Karpas-422 (cell line): ENCODE results near the gene COL24A1. TPM values are rescaled to one million over a fixed set of nuclear protein-coding genes. Genes with fewer than 3 reads are reported as not detected.
"Not testable (repeated sequence)": the region's sequence is repeated elsewhere in the genome, so short reads cannot be mapped to it uniquely, and the experiment has no call there.

ENCODE experiments used
- DNase-seq: peaks from one replicate; pipeline ENCODE4 v3.0.0-alpha.2; 2015
- H2AFZ ChIP-seq: fragments of 200-600 bp; sonication (generic); 2 replicates; pipeline ENCODE4 v1.6.1; 2014; ENCODE audit warnings: antibody characterized with exemption, low read length, mixed read lengths
- H3K27ac ChIP-seq: fragments of 200-600 bp; sonication (generic); 2 replicates; pipeline ENCODE4 v1.5.1; 2014; ENCODE audit warnings: mild to moderate bottlenecking, low read length, moderate library complexity
- H3K27me3 ChIP-seq: fragments of 200-600 bp; sonication (generic); 2 replicates; pipeline ENCODE4 v1.6.1; 2014; ENCODE audit warnings: low read length, mixed read lengths
- H3K36me3 ChIP-seq: fragments of 200-600 bp; sonication (generic); 2 replicates; pipeline ENCODE4 v1.6.1; 2014; ENCODE audit warnings: low read length, mixed read lengths; ENCODE audit not compliant: insufficient read depth
- H3K4me1 ChIP-seq: fragments of 200-600 bp; sonication (generic); 2 replicates; pipeline ENCODE4 v1.6.1; 2014; ENCODE audit warnings: mild to moderate bottlenecking, low read length, mixed read lengths
- H3K4me2 ChIP-seq: fragments of 200-600 bp; sonication (generic); 2 replicates; pipeline ENCODE4 v1.6.1; 2014; ENCODE audit warnings: low read length, low read depth, mild to moderate bottlenecking; ENCODE audit not compliant: poor library complexity, severe bottlenecking
- H3K4me3 ChIP-seq: fragments of 200-600 bp; sonication (generic); 2 replicates; pipeline ENCODE4 v1.5.1; 2014; ENCODE audit warnings: mild to moderate bottlenecking, antibody characterized with exemption, low read length, mixed read lengths
- H3K79me2 ChIP-seq: fragments of 200-600 bp; sonication (generic); 2 replicates; pipeline ENCODE4 v1.6.1; 2014; ENCODE audit warnings: mild to moderate bottlenecking, low read length, mixed read lengths
- H3K9ac ChIP-seq: fragments of 200-600 bp; sonication (generic); 2 replicates; pipeline ENCODE4 v1.6.0; 2014; ENCODE audit warnings: low read length
- H3K9me2 ChIP-seq: fragments of 200-600 bp; sonication (generic), shearing (Covaris generic); replicated peaks from 2 replicates; pipeline ENCODE4 v1.6.0; 2014; ENCODE audit warnings: mild to moderate bottlenecking, low read length, moderate library complexity; ENCODE audit not compliant: insufficient read depth
- H3K9me3 ChIP-seq: fragments of 300-700, 200-600 bp; sonication (generic); 2 replicates; pipeline ENCODE4 v1.6.1; 2014; ENCODE audit warnings: low read length, mixed read lengths
- H4K20me1 ChIP-seq: fragments of 200-600 bp; sonication (generic); 2 replicates; pipeline ENCODE4 v1.6.1; 2014; ENCODE audit warnings: mild to moderate bottlenecking, antibody characterized with exemption, low read length, low read depth; ENCODE audit not compliant: insufficient read depth
- total RNA-seq: library from RNA; depleted of rRNA; stranded (reverse); fragments of >200 nt; shearing (Covaris generic); gene quantifications from 2 replicates; pipeline ENCODE4 v1.2.3, GENCODE V29; 2014; ENCODE audit warnings: low replicate concordance

Gene COL24A1
- total RNA-seq, 1 experiment from 2014 or later, result not detected

- not testable (repeated sequence) for DNase-seq, H3K27me3 ChIP-seq, H3K9ac ChIP-seq, H3K4me3 ChIP-seq, H3K79me2 ChIP-seq, H3K27ac ChIP-seq, H3K9me3 ChIP-seq, H3K9me2 ChIP-seq, H3K4me2 ChIP-seq, H2AFZ ChIP-seq, H4K20me1 ChIP-seq, H3K36me3 ChIP-seq, H3K4me1 ChIP-seq
Observed at GRCh38 chr1:85777021-85777420, 379.6 kb downstream of the COL24A1 start.

- H2AFZ ChIP-seq, result no peak overlapping the region
Observed at GRCh38 chr1:85762804-85763203, 393.8 kb downstream of the COL24A1 start.

GRCh38 chr1:85756864-85757263 is 399.7 kb downstream of the COL24A1 start:
- no peak for DNase-seq
- no peaks in the 10 kb centered on the region for H3K4me1 ChIP-seq
- H3K9me3 ChIP-seq, result no peaks in the 10 kb centered on the region

More at GRCh38 chr1:85762804-85763203, 393.8 kb downstream of the COL24A1 start:
- Histone ChIP-seq H3K36me3 (no peaks in the 10 kb centered on the region), H3K4me2 (no peak overlapping the region), H3K4me1 (peaks cover 3% of the 10 kb centered on the region), H3K9me2 (no peaks in the 10 kb centered on the region), H3K9me3 (no peaks in the 10 kb centered on the region), H3K27me3 (no peaks in the 10 kb centered on the region), H3K9ac (no peak overlapping the region), H3K4me3 (no peak overlapping the region), H3K27ac (no peak overlapping the region), H3K79me2 (no peaks in the 10 kb centered on the region), H4K20me1 (no peaks in the 10 kb centered on the region)
- no peak for DNase-seq

GRCh38 chr1:85748120-85748519 is 408.5 kb downstream of the COL24A1 start:
- Histone ChIP-seq H4K20me1 (no peaks in the 10 kb centered on the region), H3K79me2 (no peaks in the 10 kb centered on the region), H3K9me2 (no peaks in the 10 kb centered on the region), H3K4me3 (no peak overlapping the region), H3K4me1 (no peaks in the 10 kb centered on the region), H3K27me3 (no peaks in the 10 kb centered on the region), H3K27ac (no peak overlapping the region), H3K9me3 (no peaks in the 10 kb centered on the region), H3K36me3 (no peaks in the 10 kb centered on the region), H3K4me2 (no peak overlapping the region), H3K9ac (no peak overlapping the region), H2AFZ (no peak overlapping the region)
- no peak for DNase-seq

More at GRCh38 chr1:85756864-85757263, 399.7 kb downstream of the COL24A1 start:
- H3K9me2 ChIP-seq, result no peaks in the 10 kb centered on the region
- no peak overlapping the region for H3K9ac ChIP-seq
- H3K27me3 ChIP-seq, result no peaks in the 10 kb centered on the region
- no peaks in the 10 kb centered on the region for H4K20me1 ChIP-seq
- H2AFZ ChIP-seq, result no peak overlapping the region
- H3K36me3 ChIP-seq, result no peaks in the 10 kb centered on the region
- H3K79me2 ChIP-seq, result no peaks in the 10 kb centered on the region
- H3K27ac ChIP-seq, result no peak overlapping the region
- H3K4me2 ChIP-seq, result no peak overlapping the region
- no peak overlapping the region for H3K4me3 ChIP-seq

GRCh38 chr1:85746777-85747176 is 409.8 kb downstream of the COL24A1 start:
- no peaks in the 10 kb centered on the region for H4K20me1 ChIP-seq
- no peaks in the 10 kb centered on the region for H3K27me3 ChIP-seq
- H3K9me3 ChIP-seq, result no peaks in the 10 kb centered on the region
- no peak overlapping the region for H2AFZ ChIP-seq
- no peak overlapping the region for H3K27ac ChIP-seq
- no peaks in the 10 kb centered on the region for H3K36me3 ChIP-seq
- H3K4me2 ChIP-seq, result no peak overlapping the region
- no peak overlapping the region for H3K4me3 ChIP-seq
- no peak for DNase-seq
- H3K79me2 ChIP-seq, result no peaks in the 10 kb centered on the region
- H3K9ac ChIP-seq, result no peak overlapping the region
- no peaks in the 10 kb centered on the region for H3K9me2 ChIP-seq
- no peaks in the 10 kb centered on the region for H3K4me1 ChIP-seq

- H3K9me2 ChIP-seq, result no peaks in the 10 kb centered on the region
Observed at GRCh38 chr1:85743814-85744213, 412.8 kb downstream of the COL24A1 start.

GRCh38 chr1:85734931-85735330 is 421.6 kb downstream of the COL24A1 start:
- Histone ChIP-seq H3K4me2 (no peak overlapping the region), H2AFZ (no peak overlapping the region), H3K27ac (no peak overlapping the region), H3K4me3 (no peak overlapping the region), H3K4me1 (no peaks in the 10 kb centered on the region), H3K27me3 (no peaks in the 10 kb centered on the region), H3K79me2 (no peaks in the 10 kb centered on the region), H3K36me3 (no peaks in the 10 kb centered on the region), H3K9ac (no peak overlapping the region), H4K20me1 (no peaks in the 10 kb centered on the region), H3K9me3 (no peaks in the 10 kb centered on the region), H3K9me2 (no peaks in the 10 kb centered on the region)
- DNase-seq, result no peak

More at GRCh38 chr1:85743814-85744213, 412.8 kb downstream of the COL24A1 start:
- Histone ChIP-seq H3K36me3 (no peaks in the 10 kb centered on the region), H2AFZ (no peak overlapping the region), H3K4me2 (no peak overlapping the region), H3K27me3 (no peaks in the 10 kb centered on the region), H3K27ac (no peak overlapping the region), H3K9ac (no peak overlapping the region), H4K20me1 (no peaks in the 10 kb centered on the region), H3K4me3 (no peak overlapping the region), H3K79me2 (no peaks in the 10 kb centered on the region), H3K9me3 (no peaks in the 10 kb centered on the region), H3K4me1 (no peaks in the 10 kb centered on the region)
- DNase-seq, result no peak

- Histone ChIP-seq H3K27me3 (no peaks in the 10 kb centered on the region), H3K9ac (no peak overlapping the region), H3K9me3 (no peaks in the 10 kb centered on the region), H2AFZ (no peak overlapping the region), H3K36me3 (no peaks in the 10 kb centered on the region), H3K4me3 (no peak overlapping the region), H4K20me1 (no peaks in the 10 kb centered on the region), H3K27ac (no peak overlapping the region), H3K9me2 (no peaks in the 10 kb centered on the region), H3K79me2 (no peaks in the 10 kb centered on the region), H3K4me1 (no peaks in the 10 kb centered on the region), H3K4me2 (no peak overlapping the region)
- DNase-seq, result no peak
Observed at GRCh38 chr1:85718678-85719340, 437.8 kb downstream of the COL24A1 start.
